NCI-H82 treated with DMSO at 0.1 percent for 48 hours (cell line): ENCODE measurements around the gene ARID2.

Experiments used
- DNase-seq: peaks from one replicate; lab custom pipeline; 2025; ENCODE audit not compliant: unreplicated experiment; lab: John Stamatoyannopoulos, UW

The ARID2 gene

GRCh38 chr12:45762185-45763110, 32.9 kb downstream of the ARID2 start:
- no peak for DNase-seq

GRCh38 chr12:45763381-45763780, 33.9 kb downstream of the ARID2 start:
- DNase-seq = no peak

GRCh38 chr12:45768194-45768593, 38.7 kb downstream of the ARID2 start:
- DNase-seq = no peak

- DNase-seq = no peak
Observed at GRCh38 chr12:45773747-45774146, 44.2 kb downstream of the ARID2 start.

GRCh38 chr12:45774508-45775162, 45.1 kb downstream of the ARID2 start:
- no peak for DNase-seq

GRCh38 chr12:45775465-45775864, 46.0 kb downstream of the ARID2 start:
- DNase-seq = no peak

- no peak for DNase-seq
Observed at GRCh38 chr12:45775964-45776363, 46.5 kb downstream of the ARID2 start.

GRCh38 chr12:45779936-45780335, 50.4 kb downstream of the ARID2 start:
- DNase-seq = no peak

- DNase-seq = no peak
Observed at GRCh38 chr12:45781080-45781479, 51.6 kb downstream of the ARID2 start.

- DNase-seq = no peak
Observed at GRCh38 chr12:45785315-45785714, 55.8 kb downstream of the ARID2 start.

GRCh38 chr12:45789025-45789424, 59.5 kb downstream of the ARID2 start:
- DNase-seq = peak; percentile 22

- DNase-seq = no peak
Observed at GRCh38 chr12:45794422-45794821, 64.9 kb downstream of the ARID2 start.

GRCh38 chr12:45801625-45802024, 72.1 kb downstream of the ARID2 start:
- no peak for DNase-seq

- DNase-seq = no peak
Observed at GRCh38 chr12:45803111-45803510, 73.6 kb downstream of the ARID2 start.

- no peak for DNase-seq
Observed at GRCh38 chr12:45816652-45817051, 87.1 kb downstream of the ARID2 start.

- DNase-seq = no peak
Observed at GRCh38 chr12:45827974-45828373, 98.5 kb downstream of the ARID2 start.

- no peak for DNase-seq
Observed at GRCh38 chr12:45828402-45828801, 98.9 kb downstream of the ARID2 start.

- DNase-seq = no peak
Observed at GRCh38 chr12:45831590-45831989, 102.1 kb downstream of the ARID2 start.

- DNase-seq = no peak
Observed at GRCh38 chr12:45833401-45833800, 103.9 kb downstream of the ARID2 start.

GRCh38 chr12:45834809-45835208, 105.3 kb downstream of the ARID2 start:
- DNase-seq = no peak

GRCh38 chr12:45839917-45840316, 110.4 kb downstream of the ARID2 start:
- DNase-seq = no peak

GRCh38 chr12:45849289-45849688, 119.8 kb downstream of the ARID2 start:
- no peak for DNase-seq
